HG03575 (cell line): ENCODE results near the gene THNSL1.
"Not testable (repeated sequence)": the region's sequence is repeated elsewhere in the genome, so short reads cannot be mapped to it uniquely, and the experiment has no call there.

Source experiments
- ATAC-seq: cut with Tn5 transposase; IDR thresholded peaks from one replicate; pipeline ENCODE4 v1.9.1; 2021; ENCODE audit not compliant: unreplicated experiment, insufficient number of reproducible peaks, low FRiP score; ENCODE audit errors: extremely low read depth

THNSL1 gene

GRCh38 chr10:24992512-24993133, 23.8 kb upstream of the THNSL1 start:
- ATAC-seq: no peak

- no peak for ATAC-seq
These were observed 23.0 kb upstream of the THNSL1 start for GRCh38 chr10:24993237-24993958.

- no peak for ATAC-seq
These were observed 21.3 kb upstream of the THNSL1 start for GRCh38 chr10:24995072-24995471.

- no peak for ATAC-seq
These were observed 18.4 kb upstream of the THNSL1 start for GRCh38 chr10:24998044-24998443.

- not testable (repeated sequence) for ATAC-seq
These were observed 4.8 kb upstream of the THNSL1 start for GRCh38 chr10:25011591-25011990.

- no peak for ATAC-seq
These were observed 1.8 kb upstream of the THNSL1 start for GRCh38 chr10:25014579-25014978.

GRCh38 chr10:25015828-25016375, 510 bp upstream of the THNSL1 start, which contains the start of gene ENKUR:
ENKUR (minus strand) TSS chr10:25016158; CDS start chr10:25015936, 222 bp downstream.
- ATAC-seq: peak; percentile 61

- ATAC-seq: no peak
These were observed 760 bp downstream of the THNSL1 start for GRCh38 chr10:25017154-25017590.

- ATAC-seq: no peak
These were observed 1.2 kb downstream of the THNSL1 start for GRCh38 chr10:25017661-25018060.

GRCh38 chr10:25018703-25019102, 2.3 kb downstream of the THNSL1 start:
- ATAC-seq: no peak

GRCh38 chr10:25023278-25023677, 6.9 kb downstream of the THNSL1 start:
- no peak for ATAC-seq

GRCh38 chr10:25024528-25024927, 8.1 kb downstream of the THNSL1 start:
- ATAC-seq: no peak

- ATAC-seq: no peak
These were observed 10.1 kb downstream of the THNSL1 start for GRCh38 chr10:25026463-25026862.

GRCh38 chr10:25028711-25029110, 12.3 kb downstream of the THNSL1 start:
- no peak for ATAC-seq

- no peak for ATAC-seq
These were observed 13.1 kb downstream of the THNSL1 start for GRCh38 chr10:25029519-25029918.

- peak; percentile 59 for ATAC-seq
These were observed 20.0 kb downstream of the THNSL1 start for GRCh38 chr10:25036381-25036780.

GRCh38 chr10:25038325-25038724, 21.9 kb downstream of the THNSL1 start:
- ATAC-seq: no peak

- no peak for ATAC-seq
These were observed 23.1 kb downstream of the THNSL1 start for GRCh38 chr10:25039531-25039930.

- ATAC-seq: no peak
These were observed 30.2 kb downstream of the THNSL1 start for GRCh38 chr10:25046641-25047040.

- no peak for ATAC-seq
These were observed 30.7 kb downstream of the THNSL1 start for GRCh38 chr10:25047088-25047487.
